HG02678 (cell line): ENCODE data around the gene ACSL6.
"Not testable (repeated sequence)": the region's sequence is repeated elsewhere in the genome, so short reads cannot be mapped to it uniquely, and the experiment has no call there.

Source experiments
- ATAC-seq: cut with Tn5 transposase; IDR thresholded peaks from one replicate; pipeline ENCODE4 v1.9.1; 2021; ENCODE audit warnings: mild to moderate bottlenecking, moderate library complexity; ENCODE audit not compliant: unreplicated experiment

Gene ACSL6

GRCh38 chr5:131950706-131951105 is 60.8 kb downstream of the ACSL6 start:
- no peak for ATAC-seq

- no peak for ATAC-seq
Observed at GRCh38 chr5:131947445-131947844, 64.0 kb downstream of the ACSL6 start.

- ATAC-seq = no peak
Observed at GRCh38 chr5:131945551-131946168, 65.8 kb downstream of the ACSL6 start, which contains the start of gene MEIKIN. MEIKIN (minus strand) TSS chr5:131945663; CDS start chr5:131945505, 158 bp downstream.

DNA sequence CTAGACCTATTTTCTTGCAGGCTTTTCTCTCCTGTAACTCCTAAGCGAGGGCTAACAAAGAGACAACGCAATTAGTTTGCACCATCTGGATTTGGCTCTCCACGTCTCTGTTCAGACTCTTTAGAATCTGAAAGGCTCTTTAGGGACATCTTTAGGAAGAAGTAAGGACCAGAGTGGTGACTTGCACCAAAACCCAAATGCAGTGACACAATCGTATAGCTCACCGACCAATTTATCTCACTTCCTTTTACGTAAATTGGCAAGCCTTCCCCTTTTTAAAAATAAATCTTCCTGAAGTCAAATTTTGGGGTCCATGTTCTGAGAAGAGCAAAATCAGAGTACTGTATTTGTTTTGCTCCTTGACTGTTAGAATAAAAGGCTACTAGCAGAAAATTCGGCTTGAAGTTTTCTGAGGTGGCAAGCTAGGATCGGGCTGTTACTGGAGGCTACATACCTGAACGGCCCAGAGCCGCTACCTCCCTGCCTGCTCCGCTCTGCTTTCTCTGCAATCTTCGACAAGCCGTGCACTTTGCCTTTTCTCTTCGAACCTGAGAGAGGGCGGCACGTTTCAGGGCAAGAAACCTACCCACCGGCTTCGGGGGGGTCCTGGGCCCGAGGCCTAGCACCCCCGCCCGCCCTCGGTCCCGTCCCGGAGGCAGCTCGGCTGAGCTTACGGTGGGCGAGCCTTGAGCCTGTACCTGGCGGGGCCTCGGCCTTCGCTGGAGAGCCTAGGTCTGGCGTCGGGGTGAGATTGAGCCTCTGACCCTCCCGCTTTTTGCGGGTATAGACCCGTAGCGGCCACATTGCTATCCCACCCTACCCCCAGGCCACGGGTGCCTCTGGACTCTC is 66.5 kb downstream of the ACSL6 start:
- no peak for ATAC-seq

DNA sequence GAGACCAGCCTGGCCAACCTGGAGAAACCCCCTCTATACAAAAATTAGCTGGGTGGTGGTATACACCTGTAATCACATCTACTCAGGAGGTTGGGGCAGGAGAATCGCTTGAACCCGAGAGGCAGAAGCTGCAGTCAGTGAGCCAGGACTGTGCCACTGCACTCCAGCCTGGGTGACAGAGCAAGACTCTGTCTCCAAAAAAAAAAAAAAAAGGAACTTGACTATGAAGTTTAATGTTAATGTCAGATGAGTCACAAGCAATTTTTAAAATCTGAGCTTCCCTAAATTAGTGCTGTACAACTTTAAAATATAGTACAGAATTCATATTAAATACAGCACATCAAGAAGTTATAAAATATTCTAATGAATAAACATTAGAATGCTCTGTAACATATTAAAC is 67.5 kb downstream of the ACSL6 start:
- no peak for ATAC-seq

- ATAC-seq = no peak
Observed at GRCh38 chr5:131942016-131942415, 69.4 kb downstream of the ACSL6 start.

GRCh38 chr5:131939690-131940345 is 71.6 kb downstream of the ACSL6 start:
- ATAC-seq = no peak

DNA sequence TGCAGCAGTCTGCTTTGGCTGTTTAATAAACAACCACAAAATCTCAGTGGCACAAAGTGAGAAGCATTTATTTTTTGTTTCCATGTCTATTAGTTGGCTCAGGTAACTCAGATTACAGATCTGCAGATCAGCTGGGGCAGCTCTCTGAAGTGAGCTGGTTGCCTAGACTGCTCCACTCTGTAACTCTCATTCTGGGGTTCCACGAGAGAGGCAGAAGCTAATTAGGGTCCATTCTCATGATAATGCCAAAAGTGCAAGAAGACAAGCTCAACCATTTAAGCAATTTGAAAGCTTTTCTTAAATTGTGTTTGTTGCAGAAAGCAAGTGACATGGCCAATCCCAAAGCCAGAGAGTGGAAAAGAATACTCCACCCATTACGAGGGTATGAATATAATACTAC is 79.2 kb downstream of the ACSL6 start:
- ATAC-seq = no peak

DNA sequence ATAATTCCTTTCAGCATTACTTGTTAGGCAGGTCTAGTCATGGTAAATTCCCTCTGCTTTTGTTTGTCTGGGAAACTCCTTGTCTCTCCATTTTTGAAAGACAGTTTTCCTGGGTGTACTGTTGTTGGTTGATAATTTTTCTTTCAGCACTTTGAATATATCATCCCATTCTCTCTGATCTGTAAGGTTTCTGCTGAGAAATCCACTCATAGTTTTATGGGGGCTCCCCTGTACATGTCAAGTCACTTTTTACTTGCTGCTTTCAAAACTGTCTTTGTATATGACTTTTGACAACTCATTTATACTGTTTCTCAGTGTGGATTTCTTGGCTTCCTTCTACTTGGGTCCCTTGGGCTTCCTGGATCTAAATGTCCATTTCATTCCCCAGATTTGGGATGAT is 82.5 kb downstream of the ACSL6 start:
- no peak for ATAC-seq

DNA sequence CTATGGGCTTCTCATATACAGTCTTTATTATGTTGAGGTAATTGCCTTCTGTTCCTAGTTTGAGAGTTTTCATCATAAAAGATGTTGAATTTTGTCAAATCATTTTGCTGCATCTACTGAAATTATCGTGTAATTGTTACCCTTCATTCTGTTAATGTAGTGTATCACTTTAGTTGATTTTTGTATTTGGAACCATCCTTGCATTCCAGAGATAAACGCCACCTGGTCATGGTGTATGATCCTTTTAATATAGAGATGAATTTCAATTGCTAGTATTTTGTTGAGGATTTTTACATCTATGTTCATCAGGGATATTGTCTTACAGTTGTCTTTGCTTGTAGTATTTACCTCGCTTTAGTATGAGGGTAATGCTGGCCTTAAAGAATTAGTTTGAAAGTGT is 85.3 kb downstream of the ACSL6 start:
- ATAC-seq = no peak

- ATAC-seq = no peak
Observed at GRCh38 chr5:131916481-131916880, 95.0 kb downstream of the ACSL6 start.

- ATAC-seq = no peak
Observed at GRCh38 chr5:131914472-131914871, 97.0 kb downstream of the ACSL6 start.

- no peak for ATAC-seq
Observed at GRCh38 chr5:131913603-131914002, 97.9 kb downstream of the ACSL6 start.

DNA sequence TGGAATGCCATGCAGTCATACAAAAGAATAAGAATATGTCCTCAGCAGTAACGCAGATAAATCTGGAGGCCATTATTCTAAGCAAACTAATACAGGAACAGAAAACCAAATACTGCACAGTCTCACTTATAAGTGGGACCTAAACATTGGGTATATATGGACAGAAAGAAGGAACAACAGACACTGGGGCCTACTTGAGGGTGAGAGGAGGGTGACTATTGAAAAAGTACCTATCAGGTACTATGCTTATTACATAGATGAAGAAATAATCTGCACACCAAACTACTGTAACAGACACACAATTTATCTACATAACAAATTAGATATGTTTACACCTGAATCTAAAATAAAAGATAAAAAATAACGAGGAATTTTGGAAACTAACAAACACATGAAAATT is 104.8 kb downstream of the ACSL6 start:
- no peak for ATAC-seq

DNA sequence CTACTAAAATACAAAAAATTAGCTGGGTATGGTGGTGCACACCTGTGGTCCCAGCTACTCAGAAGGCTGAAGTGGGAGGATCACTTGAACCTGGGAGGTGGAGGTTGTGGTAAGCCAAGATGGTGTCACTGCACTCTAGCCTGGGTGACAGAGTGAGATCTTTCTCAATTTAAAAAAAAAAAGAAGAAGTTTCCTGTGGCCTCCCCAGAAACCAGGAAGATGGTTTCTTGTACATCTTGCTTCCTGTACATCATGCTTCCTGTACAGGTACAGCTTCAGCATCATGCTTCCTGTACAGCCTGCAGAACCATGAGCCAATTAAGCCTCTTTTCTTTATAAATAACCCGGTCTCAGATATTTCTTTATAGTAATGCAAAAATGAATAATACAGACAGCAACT is 109.2 kb downstream of the ACSL6 start:
- ATAC-seq = not testable (repeated sequence)
